Jurkat, Clone E6-1 (cell line): Measurements from ENCODE around the gene OCA2.

ENCODE experiments used
- DNase-seq: peaks from one replicate; pipeline ENCODE4 v3.0.0-alpha.2; 2011; ENCODE audit warnings: low read depth, low spot score
- H3K4me3 ChIP-seq: 2 replicates; pipeline ENCODE4 v1.5.1; 2011; ENCODE audit warnings: mild to moderate bottlenecking, low read length, control low read depth, moderate library complexity

Gene OCA2

DNA sequence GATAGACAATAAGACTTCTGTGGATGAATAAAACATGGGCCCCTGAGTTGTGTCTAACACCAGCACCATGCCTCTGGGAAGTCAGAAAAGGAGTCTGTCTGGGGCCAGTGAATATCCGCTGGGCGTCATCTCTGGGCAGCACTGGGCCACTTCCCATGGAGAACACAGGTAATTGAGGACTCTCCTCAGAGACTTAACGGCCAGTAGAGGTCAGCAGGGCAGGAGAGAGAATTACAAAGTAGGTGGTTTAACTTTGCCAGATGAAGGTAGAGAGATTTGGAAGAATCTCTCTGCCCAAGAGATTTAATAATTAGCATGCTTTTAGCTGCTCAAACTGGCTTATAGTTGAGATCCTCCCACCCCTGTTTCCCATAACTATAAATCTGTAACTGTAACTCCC, 65.7 kb downstream of the OCA2 start:
- H3K4me3 ChIP-seq: no peak overlapping the region
- DNase-seq: no peak

- no peak for DNase-seq
- H3K4me3 ChIP-seq: no peak overlapping the region
Measured at GRCh38 chr15:28030801-28031200, 68.3 kb downstream of the OCA2 start.

GRCh38 chr15:28027714-28028076, 71.4 kb downstream of the OCA2 start:
- DNase-seq: no peak
- no peak overlapping the region for H3K4me3 ChIP-seq

GRCh38 chr15:28026764-28027713, 72.1 kb downstream of the OCA2 start:
- no peak for DNase-seq

GRCh38 chr15:28026221-28026620, 72.9 kb downstream of the OCA2 start:
- no peak for DNase-seq
- H3K4me3 ChIP-seq: no peak overlapping the region

More at GRCh38 chr15:28026764-28027713, 72.1 kb downstream of the OCA2 start:
- H3K4me3 ChIP-seq: no peak overlapping the region

GRCh38 chr15:28025413-28025812, 73.7 kb downstream of the OCA2 start:
- H3K4me3 ChIP-seq: no peak overlapping the region
- DNase-seq: no peak

- no peak for DNase-seq
- no peak overlapping the region for H3K4me3 ChIP-seq
Measured at GRCh38 chr15:28024889-28025250, 74.2 kb downstream of the OCA2 start.

- no peak overlapping the region for H3K4me3 ChIP-seq
- no peak for DNase-seq
Measured at GRCh38 chr15:28023933-28024888, 74.9 kb downstream of the OCA2 start.

- DNase-seq: no peak
- no peak overlapping the region for H3K4me3 ChIP-seq
Measured at GRCh38 chr15:28023422-28023821, 75.7 kb downstream of the OCA2 start.

DNA sequence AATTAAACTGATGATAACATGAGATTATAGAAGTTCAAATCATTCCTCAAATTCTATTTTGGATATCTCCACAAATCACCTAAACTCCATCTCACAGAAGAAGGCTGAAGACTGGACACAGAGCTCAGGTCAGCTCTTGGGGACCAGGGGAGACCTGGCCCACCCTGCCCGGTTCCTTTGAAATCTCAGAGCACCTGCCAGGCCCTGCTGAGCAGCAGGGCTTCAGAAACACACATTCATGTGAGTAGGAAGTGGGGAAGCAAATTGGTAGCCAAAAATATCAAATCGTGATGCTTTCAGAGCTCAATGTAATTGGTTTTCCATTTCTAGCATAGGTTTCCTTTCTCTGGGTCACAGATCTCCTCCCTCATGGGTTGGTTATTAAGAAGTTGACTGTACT, 76.2 kb downstream of the OCA2 start:
- DNase-seq: no peak

GRCh38 chr15:28022181-28022580, 76.9 kb downstream of the OCA2 start:
- no peak for DNase-seq
- H3K4me3 ChIP-seq: no peak overlapping the region

More for the DNA sequence above, 76.2 kb downstream of the OCA2 start:
- H3K4me3 ChIP-seq: no peak overlapping the region

GRCh38 chr15:28021281-28022039, 77.7 kb downstream of the OCA2 start:
- H3K4me3 ChIP-seq: no peak overlapping the region

DNA sequence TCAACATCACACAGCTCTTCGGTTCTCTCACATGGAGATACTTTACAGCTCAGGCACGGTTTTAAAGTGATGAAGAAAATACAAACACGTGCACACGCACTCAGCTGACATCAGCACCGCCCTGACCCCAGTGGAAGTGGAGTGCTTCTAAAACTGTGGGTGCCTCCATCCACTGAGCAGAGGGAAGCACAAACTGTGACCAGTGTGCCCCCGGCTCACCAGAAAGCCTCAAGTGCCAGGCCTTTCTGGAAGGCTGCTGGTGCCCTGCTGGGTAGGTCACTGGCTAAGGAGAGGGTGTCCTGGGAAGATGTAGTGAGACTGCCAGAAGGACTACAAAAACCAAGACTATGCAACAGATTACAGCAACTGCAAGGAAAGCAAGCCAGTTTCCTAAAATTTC, 78.5 kb downstream of the OCA2 start:
- no peak for DNase-seq
- H3K4me3 ChIP-seq: no peak overlapping the region

More at GRCh38 chr15:28021281-28022039, 77.7 kb downstream of the OCA2 start:
- peak; percentile 87 for DNase-seq

DNA sequence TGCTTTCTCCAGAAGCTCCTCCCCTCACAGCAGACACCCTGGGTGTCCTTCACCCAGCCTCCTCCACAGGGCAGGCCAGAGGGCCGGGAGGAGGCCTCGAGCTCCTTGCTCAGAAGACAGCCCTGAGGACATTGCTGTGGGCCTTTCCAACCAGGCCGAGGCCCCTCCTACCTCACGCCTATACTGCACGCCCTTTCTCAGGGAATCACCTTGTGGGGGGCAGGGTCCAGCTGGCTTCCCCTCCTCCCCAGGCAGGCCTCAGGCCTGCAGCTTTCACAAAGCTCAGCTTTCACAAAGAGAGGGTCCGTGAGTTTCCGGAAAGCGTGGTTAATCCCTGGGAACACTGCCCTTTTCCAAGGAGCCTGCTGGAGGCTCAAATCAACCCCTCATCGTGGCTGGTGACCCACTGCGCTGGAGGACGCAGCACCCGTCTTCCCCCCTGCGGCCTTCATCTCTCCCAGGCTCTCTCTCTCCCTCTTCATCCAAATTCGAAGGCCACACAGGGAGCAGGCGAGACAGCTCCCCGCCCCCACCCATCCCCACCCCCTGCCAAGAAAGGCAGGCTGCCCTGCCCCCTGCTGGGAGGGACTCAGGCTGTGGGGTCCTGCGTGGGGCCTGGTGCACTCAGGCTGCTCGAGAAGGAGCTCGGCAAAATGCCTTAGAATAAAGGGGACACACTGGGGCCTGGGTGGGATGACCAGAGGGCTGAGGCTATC, 79.4 kb downstream of the OCA2 start:
- H3K4me3 ChIP-seq: no peak overlapping the region
- DNase-seq: no peak

GRCh38 chr15:28018291-28019044, 80.6 kb downstream of the OCA2 start:
- H3K4me3 ChIP-seq: no peak overlapping the region
- no peak for DNase-seq

GRCh38 chr15:28017423-28017924, 81.6 kb downstream of the OCA2 start:
- DNase-seq: no peak
- no peak overlapping the region for H3K4me3 ChIP-seq

- no peak for DNase-seq
- H3K4me3 ChIP-seq: no peak overlapping the region
Measured at GRCh38 chr15:28015855-28016254, 83.3 kb downstream of the OCA2 start.
